Nephron (organoid): ENCODE results near the gene PANK1.

Source experiments
- H3K27ac Mint-ChIP-seq, 3 experiments: 2 replicates each; pipeline ENCODE4 v1.8.0; 2020; ENCODE audit warnings: mixed read lengths in 3 of 3, mild to moderate bottlenecking in 2 of 3, moderate library complexity in 1 of 3
- H3K27me3 Mint-ChIP-seq: 2 replicates; pipeline ENCODE4 v1.8.0; 2021; ENCODE audit warnings: low read depth, mild to moderate bottlenecking, moderate library complexity, mixed read lengths
- H3K36me3 Mint-ChIP-seq: 2 replicates; pipeline ENCODE4 v1.8.0; 2020; ENCODE audit warnings: low read depth, mixed read lengths
- H3K4me1 Mint-ChIP-seq: 2 replicates; pipeline ENCODE4 v1.8.0; 2020; ENCODE audit warnings: mixed read lengths
- H3K4me3 Mint-ChIP-seq, 3 experiments: 2 replicates each; pipeline ENCODE4 v1.8.0; 2020; ENCODE audit warnings: mild to moderate bottlenecking in 3 of 3, mixed read lengths in 3 of 3, moderate library complexity in 2 of 3
- H3K9me3 Mint-ChIP-seq: 2 replicates; pipeline ENCODE4 v1.8.0; 2020; ENCODE audit warnings: mixed read lengths
- CTCF ChIP-seq, 3 experiments: fragments of 200-600 bp; sonication (generic); IDR thresholded peaks; one replicate each; pipeline ENCODE4 v1.5.0; 2021; ENCODE audit warnings: antibody characterized with exemption in 3 of 3; ENCODE audit not compliant: unreplicated experiment in 3 of 3

Gene PANK1

GRCh38 chr10:89615112-89615511 lies 29.9 kb downstream of the PANK1 start:
- peak overlapping the region in 2 of 3 experiments; percentile 22 to 53 for H3K27ac Mint-ChIP-seq
- peaks cover 15% of the 10 kb centered on the region for H3K9me3 Mint-ChIP-seq
- H3K36me3 Mint-ChIP-seq: peaks cover 54% of the 10 kb centered on the region
- peaks cover 7% of the 10 kb centered on the region for H3K4me1 Mint-ChIP-seq
- no peak for TF ChIP-seq CTCF (IDR thresholded peaks at IDR 0.05; ENCODE audit: unreplicated experiment in 3 of 3)
- H3K4me3 Mint-ChIP-seq: no peak overlapping the region
- H3K27me3 Mint-ChIP-seq: no peaks in the 10 kb centered on the region

- Mint-ChIP-seq H3K36me3 (peaks cover 55% of the 10 kb centered on the region), H3K4me3 (no peak overlapping the region), H3K27me3 (no peaks in the 10 kb centered on the region), H3K9me3 (peaks cover 6% of the 10 kb centered on the region), H3K4me1 (peaks cover 7% of the 10 kb centered on the region), H3K27ac (no peak overlapping the region)
- no peak for TF ChIP-seq CTCF (IDR thresholded peaks at IDR 0.05; ENCODE audit: unreplicated experiment in 3 of 3)
These were observed 31.5 kb downstream of the PANK1 start for GRCh38 chr10:89613582-89613981.

- TF ChIP-seq CTCF (IDR thresholded peaks at IDR 0.05; ENCODE audit: unreplicated experiment in 3 of 3): no peak
- no peaks in the 10 kb centered on the region for H3K9me3 Mint-ChIP-seq
- no peak overlapping the region for H3K4me3 Mint-ChIP-seq
- peaks cover 7% of the 10 kb centered on the region for H3K4me1 Mint-ChIP-seq
- H3K27me3 Mint-ChIP-seq: no peaks in the 10 kb centered on the region
- H3K27ac Mint-ChIP-seq: no peak overlapping the region
- peaks cover 51% of the 10 kb centered on the region for H3K36me3 Mint-ChIP-seq
These were observed 33.8 kb downstream of the PANK1 start for GRCh38 chr10:89611282-89611681.

- peaks cover 58% of the 10 kb centered on the region for H3K36me3 Mint-ChIP-seq
- H3K9me3 Mint-ChIP-seq: no peaks in the 10 kb centered on the region
- no peaks in the 10 kb centered on the region for H3K4me1 Mint-ChIP-seq
- H3K27ac Mint-ChIP-seq: no peak overlapping the region
- H3K4me3 Mint-ChIP-seq: no peak overlapping the region
- no peak for TF ChIP-seq CTCF (IDR thresholded peaks at IDR 0.05; ENCODE audit: unreplicated experiment in 3 of 3)
- no peaks in the 10 kb centered on the region for H3K27me3 Mint-ChIP-seq
These were observed 35.2 kb downstream of the PANK1 start for GRCh38 chr10:89609833-89610346.

- no peak for TF ChIP-seq CTCF (IDR thresholded peaks at IDR 0.05; ENCODE audit: unreplicated experiment in 3 of 3)
- Mint-ChIP-seq H3K4me1 (no peaks in the 10 kb centered on the region), H3K27ac (no peak overlapping the region), H3K4me3 (no peak overlapping the region), H3K27me3 (no peaks in the 10 kb centered on the region), H3K9me3 (no peaks in the 10 kb centered on the region), H3K36me3 (peaks cover 37% of the 10 kb centered on the region)
These were observed 40.8 kb downstream of the PANK1 start for GRCh38 chr10:89604200-89604599.

- no peak overlapping the region for H3K4me3 Mint-ChIP-seq
These were observed 42.1 kb downstream of the PANK1 start for GRCh38 chr10:89602919-89603318.

More at GRCh38 chr10:89602919-89603318, 42.1 kb downstream of the PANK1 start:
- no peak for TF ChIP-seq CTCF (IDR thresholded peaks at IDR 0.05; ENCODE audit: unreplicated experiment in 3 of 3)
- no peaks in the 10 kb centered on the region for H3K4me1 Mint-ChIP-seq
- no peaks in the 10 kb centered on the region for H3K27me3 Mint-ChIP-seq
- H3K27ac Mint-ChIP-seq: peak overlapping the region; percentile 25 to 80 (median 46)
- peaks cover 40% of the 10 kb centered on the region for H3K36me3 Mint-ChIP-seq
- H3K9me3 Mint-ChIP-seq: no peaks in the 10 kb centered on the region
